Esophagus (tissue), 2 donors: ENCODE data around the gene VPS26C. TPM values are rescaled to one million over a fixed set of nuclear protein-coding genes. Genes with fewer than 3 reads are reported as not detected.

Experiments used
- H3K27ac ChIP-seq, 2 donors: one replicate each; pipeline ENCODE4 v1.5.1; 2013; ENCODE audit warnings: low read depth in 2 of 2, mild to moderate bottlenecking in 2 of 2, inconsistent platforms in 1 of 2, low read length in 1 of 2, moderate library complexity in 1 of 2
- H3K27me3 ChIP-seq, 2 donors: one replicate each; pipeline ENCODE4 v1.6.1; 2013; ENCODE audit warnings: low read length in 2 of 2, control low read depth in 1 of 2, mild to moderate bottlenecking in 1 of 2; ENCODE audit not compliant: insufficient read depth in 2 of 2, control insufficient read depth in 1 of 2
- H3K36me3 ChIP-seq, 2 donors: one replicate each; pipeline ENCODE4 v1.6.1; 2013; ENCODE audit warnings: low read length in 1 of 2; ENCODE audit not compliant: control insufficient read depth in 2 of 2, insufficient read depth in 2 of 2
- H3K4me1 ChIP-seq, 2 donors: one replicate each; pipeline ENCODE4 v1.6.1; 2013; ENCODE audit warnings: low read length in 1 of 2; ENCODE audit not compliant: control insufficient read depth in 2 of 2, insufficient read depth in 2 of 2
- H3K4me3 ChIP-seq, 2 donors: one replicate each; pipeline ENCODE4 v1.5.1; 2013; ENCODE audit warnings: low read length in 2 of 2, mild to moderate bottlenecking in 2 of 2, low read depth in 1 of 2, moderate library complexity in 1 of 2
- H3K9me3 ChIP-seq, 2 donors: one replicate each; pipeline ENCODE4 v1.6.1; 2013; ENCODE audit warnings: mild to moderate bottlenecking in 2 of 2, low read depth in 1 of 2, low read length in 1 of 2, moderate library complexity in 1 of 2; ENCODE audit not compliant: control insufficient read depth in 2 of 2, insufficient read depth in 1 of 2
- WGBS, 2 donors: extraction: QIAGEN DNeasy Blood & Tissue Kit; methylation state at CpG; one replicate each; pipeline ENCODE4 v1.1.7; 2013; 5-methylcytosine and 5-hydroxymethylcytosine counted together
- polyA plus RNA-seq, 2 donors: library from polyadenylated mRNA; stranded (reverse); fragments of 200-250 nt; gene quantifications; one replicate each; pipeline ENCODE4 v1.2.3, GENCODE V29; 2013
- donor health status: healthy with polysubstance abuse.
- donor health status: Bipolar disorder and iron deficiency.

The VPS26C gene
- polyA plus RNA-seq, 2 donors = 12.4 to 18.0 TPM

- H3K4me3 ChIP-seq = no peak overlapping the region
- WGBS, 2 donors = 92 to 95% methylated on average over 7 of the region's 7 CpGs
- peaks cover 0 to 2% of the 10 kb centered on the region in 2 donors for H3K9me3 ChIP-seq
These were observed 57.0 kb downstream of the VPS26C start for GRCh38 chr21:37210130-37210529.

DNA sequence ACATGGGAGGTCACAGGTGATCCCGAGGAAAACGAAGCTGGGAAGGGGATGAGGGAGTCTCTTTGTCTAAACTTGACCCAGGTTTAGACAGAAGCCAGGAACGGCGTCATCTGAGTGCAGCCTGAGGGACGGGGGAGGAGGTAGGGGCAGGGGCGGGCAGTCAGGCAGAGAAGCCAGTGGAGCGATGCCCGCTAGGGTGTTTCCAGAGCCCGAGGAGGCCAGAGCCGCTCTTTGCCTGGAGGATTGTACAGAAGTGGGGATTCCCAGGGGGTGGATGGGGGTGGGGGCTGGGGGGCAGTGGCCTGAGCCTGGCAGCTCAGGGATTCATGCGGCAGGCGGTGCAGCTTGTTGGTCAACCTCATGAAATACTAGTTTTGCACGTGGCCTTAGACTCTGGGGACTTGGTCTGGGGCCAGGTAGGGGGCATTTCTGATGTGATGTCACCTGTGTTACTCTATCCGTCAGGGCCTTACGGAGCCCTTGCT, 58.4 kb downstream of the VPS26C start:
- peaks cover 4 to 11% of the 10 kb centered on the region in 2 donors for H3K4me1 ChIP-seq
- WGBS, 2 donors = 62 to 83% methylated on average over 15 of the region's 15 CpGs
- no peaks in the 10 kb centered on the region for H3K27me3 ChIP-seq
- no peak overlapping the region for H3K4me3 ChIP-seq
- no peaks in the 10 kb centered on the region for H3K36me3 ChIP-seq
- H3K27ac ChIP-seq = no peak overlapping the region
- H3K9me3 ChIP-seq = peaks cover 0 to 2% of the 10 kb centered on the region in 2 donors

More at GRCh38 chr21:37210130-37210529, 57.0 kb downstream of the VPS26C start:
- no peaks in the 10 kb centered on the region for H3K27me3 ChIP-seq
- H3K36me3 ChIP-seq = no peaks in the 10 kb centered on the region
- H3K4me1 ChIP-seq = peaks cover 4 to 11% of the 10 kb centered on the region in 2 donors
- H3K27ac ChIP-seq = no peak overlapping the region

DNA sequence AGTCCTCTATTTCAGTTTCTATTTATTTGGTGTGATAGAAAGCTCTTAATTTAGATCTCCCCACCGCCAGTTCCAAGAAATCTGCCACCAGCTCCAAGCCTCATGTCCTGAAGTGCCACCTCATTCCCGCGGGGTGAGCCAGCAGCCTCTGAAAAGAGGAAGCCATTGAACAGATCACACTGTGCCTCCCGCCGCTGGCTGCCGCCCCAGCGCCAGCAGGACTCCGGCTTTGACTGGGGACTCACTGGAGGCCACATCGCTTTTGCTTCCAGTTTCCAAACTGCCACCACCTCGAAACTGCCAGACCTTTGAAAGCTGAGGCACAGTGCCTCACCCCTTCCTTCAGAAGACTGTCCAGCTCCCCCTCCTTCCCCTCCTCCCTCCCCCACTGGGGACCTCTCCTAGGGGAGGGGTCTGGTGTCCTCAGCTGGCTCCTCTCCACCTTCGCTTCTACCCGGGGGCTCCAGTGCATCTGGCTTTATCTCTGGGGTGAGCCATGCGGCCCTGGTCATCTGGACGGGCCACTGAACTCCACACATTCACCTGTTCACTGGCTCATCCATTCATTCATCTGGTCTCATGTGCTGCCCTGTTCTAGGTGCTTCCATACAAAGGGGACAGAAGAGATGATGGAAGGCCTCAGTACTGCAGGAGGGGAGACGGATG, 58.9 kb downstream of the VPS26C start:
- Histone ChIP-seq H3K4me3 (no peak overlapping the region), H3K27me3 (no peaks in the 10 kb centered on the region), H3K4me1 (peaks cover 4 to 11% of the 10 kb centered on the region in 2 donors), H3K36me3 (no peaks in the 10 kb centered on the region), H3K27ac (no peak overlapping the region), H3K9me3 (peaks cover 0 to 2% of the 10 kb centered on the region in 2 donors)
- WGBS, 2 donors = 32 to 35% methylated on average over 15 of the region's 15 CpGs

DNA sequence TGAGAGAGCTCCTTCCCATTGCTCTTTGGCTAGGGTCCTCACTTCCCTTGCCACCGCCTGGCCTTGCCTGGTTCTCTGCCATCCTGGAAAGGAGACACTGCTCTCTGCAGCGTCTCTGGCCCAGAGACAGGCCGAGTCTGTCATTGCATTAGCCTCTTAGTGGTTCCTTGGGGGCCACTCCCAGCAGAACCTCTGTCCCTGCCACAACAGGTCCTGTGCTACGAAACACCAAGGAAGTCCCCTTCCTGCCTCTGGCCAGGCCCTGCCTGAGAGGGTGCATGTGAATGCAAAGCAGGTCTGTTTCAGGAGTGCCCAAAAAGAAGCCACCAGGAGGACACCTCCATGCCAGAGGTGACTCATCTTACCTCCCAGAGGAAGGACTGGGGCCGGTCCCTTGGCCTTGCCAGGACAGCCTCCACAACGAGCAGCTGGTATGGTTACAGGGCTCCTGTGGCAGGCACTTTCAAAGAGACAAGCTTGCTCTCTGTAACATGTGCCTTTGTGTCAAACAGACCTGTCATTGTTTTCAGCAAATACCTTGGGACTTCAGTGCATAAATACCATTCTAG, 59.6 kb downstream of the VPS26C start:
- H3K4me1 ChIP-seq = peaks cover 4 to 11% of the 10 kb centered on the region in 2 donors
- H3K9me3 ChIP-seq = peaks cover 0 to 2% of the 10 kb centered on the region in 2 donors
- H3K36me3 ChIP-seq = peaks cover 0 to 4% of the 10 kb centered on the region in 2 donors
- no peaks in the 10 kb centered on the region for H3K27me3 ChIP-seq
- H3K27ac ChIP-seq = peak overlapping the region in 1 of 2 donors; percentile 24
- H3K4me3 ChIP-seq = no peak overlapping the region
- 33 to 40% methylated on average over 6 of the region's 6 CpGs for WGBS, 2 donors

GRCh38 chr21:37206496-37206895, 60.6 kb downstream of the VPS26C start:
- peaks cover 0 to 2% of the 10 kb centered on the region in 2 donors for H3K9me3 ChIP-seq
- no peaks in the 10 kb centered on the region for H3K27me3 ChIP-seq
- H3K27ac ChIP-seq = no peak overlapping the region
- H3K4me3 ChIP-seq = no peak overlapping the region
- H3K4me1 ChIP-seq = peaks cover 4 to 11% of the 10 kb centered on the region in 2 donors
- WGBS, 2 donors = 90 to 92% methylated on average over 7 of the region's 7 CpGs
- H3K36me3 ChIP-seq = peaks cover 0 to 7% of the 10 kb centered on the region in 2 donors

DNA sequence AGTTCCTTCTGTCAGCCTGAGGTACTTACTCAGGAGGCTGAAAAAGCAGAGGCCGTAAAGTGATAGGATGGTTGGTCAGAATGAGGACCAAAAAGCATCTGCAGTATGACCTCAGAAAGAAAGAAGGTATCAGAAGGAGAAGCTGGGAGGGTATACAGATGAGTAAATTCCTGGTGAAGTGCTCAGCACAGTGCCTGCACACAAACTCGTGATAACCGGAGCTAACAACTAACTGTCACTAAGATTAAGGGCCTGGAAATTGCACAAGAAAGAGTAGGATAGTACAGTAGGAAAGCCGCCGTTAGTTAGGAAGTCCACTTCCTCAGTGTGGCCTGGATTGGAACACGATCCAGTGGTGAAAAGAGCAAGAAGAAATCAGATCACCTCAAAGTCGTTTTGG, 62.6 kb downstream of the VPS26C start:
- Histone ChIP-seq H3K27ac (no peak overlapping the region), H3K36me3 (peaks cover 7 to 13% of the 10 kb centered on the region in 2 donors), H3K27me3 (no peaks in the 10 kb centered on the region), H3K4me3 (no peak overlapping the region), H3K4me1 (peaks cover 4 to 11% of the 10 kb centered on the region in 2 donors), H3K9me3 (no peaks in the 10 kb centered on the region)
- WGBS, 2 donors = 89 to 91% methylated on average over 7 of the region's 7 CpGs

DNA sequence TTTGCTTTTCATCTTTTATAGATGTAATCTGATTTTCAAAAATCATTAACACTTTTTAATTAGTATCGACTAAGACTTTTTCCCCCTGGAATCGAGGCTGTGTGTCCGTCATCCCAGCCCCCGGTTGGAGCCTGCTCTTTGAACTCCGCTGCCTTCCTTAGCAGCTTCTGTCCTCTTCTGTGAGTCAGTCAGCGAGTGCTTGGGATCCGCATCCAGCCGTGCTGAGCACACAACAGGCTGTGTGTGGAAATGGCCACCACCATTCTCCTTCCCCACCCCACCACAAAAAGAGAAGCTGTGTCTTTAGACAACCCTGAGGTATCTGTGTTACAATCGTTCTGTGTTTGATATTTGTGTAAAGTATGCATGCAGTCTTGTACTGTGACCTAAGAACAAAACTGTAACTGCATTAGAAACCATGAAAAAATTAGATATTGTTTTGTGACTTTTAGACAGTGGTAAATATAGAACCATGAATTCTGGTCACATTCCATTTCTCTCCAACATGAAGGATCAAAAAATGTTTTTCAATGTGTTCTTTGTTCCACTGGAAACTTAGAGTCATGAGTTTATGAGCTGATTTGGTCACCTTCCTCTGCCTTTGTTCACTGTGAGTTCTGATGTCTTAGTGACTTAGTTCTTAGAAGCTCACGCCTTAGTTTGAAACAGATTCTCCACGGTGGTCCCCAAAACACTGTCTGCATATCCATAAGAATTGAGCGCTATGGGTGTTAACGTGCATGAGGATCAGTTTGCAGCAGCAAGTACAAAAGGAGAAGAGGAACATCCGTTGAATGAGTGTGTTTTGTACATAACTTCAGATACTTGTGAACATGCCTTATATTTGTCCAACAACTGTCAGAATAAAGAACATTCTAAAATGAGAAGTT, 64.7 kb downstream of the VPS26C start:
- Histone ChIP-seq H3K4me1 (peaks cover 2 to 4% of the 10 kb centered on the region in 2 donors), H3K27me3 (no peaks in the 10 kb centered on the region), H3K9me3 (no peaks in the 10 kb centered on the region), H3K4me3 (no peak overlapping the region), H3K27ac (no peak overlapping the region), H3K36me3 (peaks cover 7 to 22% of the 10 kb centered on the region in 2 donors)
- 90% methylated on average over 14 of the region's 14 CpGs for WGBS, 2 donors

DNA sequence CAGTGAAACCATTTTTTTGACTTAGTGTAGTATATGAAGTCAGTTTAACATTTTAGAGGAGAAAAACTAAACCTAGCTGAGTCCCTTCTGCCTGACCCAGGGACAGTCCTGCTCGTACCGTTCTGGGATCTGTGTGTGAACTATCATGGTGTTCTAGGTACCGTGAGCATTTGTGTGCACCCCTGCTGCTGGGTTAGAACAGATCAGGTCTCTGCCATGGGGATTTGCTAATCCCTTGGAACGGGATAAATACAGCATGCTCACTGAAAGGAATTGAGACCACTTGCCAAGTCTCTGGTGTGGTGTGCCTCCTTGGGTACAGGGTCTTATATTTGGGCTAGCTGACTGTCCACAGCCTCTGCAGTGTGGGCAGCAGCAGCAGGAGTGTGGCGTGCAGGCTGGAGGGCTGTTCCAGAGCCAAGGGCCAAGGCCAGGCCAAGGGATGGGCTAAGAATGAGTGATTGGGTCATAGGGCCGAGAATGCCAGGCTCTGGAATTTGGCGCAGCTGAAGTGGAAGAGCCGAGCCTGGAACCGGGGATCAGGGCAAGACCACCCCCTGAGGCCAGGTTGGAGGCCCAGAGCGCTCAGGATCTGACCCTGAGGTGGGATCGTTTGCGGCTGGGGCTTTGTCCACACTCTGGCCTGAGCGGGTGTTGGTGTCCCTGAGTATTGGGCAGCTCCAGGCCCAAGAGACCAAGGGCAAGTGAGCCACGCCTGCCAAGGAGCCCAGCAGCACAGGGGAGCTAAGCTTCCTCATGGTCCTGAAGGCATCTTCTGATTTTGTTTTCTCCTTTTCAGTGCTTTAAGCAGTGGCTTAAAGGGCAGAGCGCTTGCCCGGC, 66.3 kb downstream of the VPS26C start:
- Histone ChIP-seq H3K4me1 (no peaks in the 10 kb centered on the region), H3K27me3 (no peaks in the 10 kb centered on the region), H3K9me3 (no peaks in the 10 kb centered on the region), H3K4me3 (no peak overlapping the region), H3K27ac (no peak overlapping the region), H3K36me3 (peaks cover 7 to 22% of the 10 kb centered on the region in 2 donors)
- 91 to 97% methylated on average over 16 of the region's 16 CpGs for WGBS, 2 donors
